Activated T-cell treated with anti-CD3 and anti-CD28 coated beads, Interleukin-2, amount 50 U/mL, for 72 hours (primary cell): ENCODE data around the gene NMRAL1. TPM values are rescaled to one million over a fixed set of nuclear protein-coding genes. Genes with fewer than 3 reads are reported as not detected.

Experiments used
- ATAC-seq, 2 donors: fragments of 150-1000 bp; cut with Tn5 transposase; replicated peaks in 1 of 2; 2 replicates each; pipeline ENCODE4 v1.10.0; 2021; ENCODE audit warnings: moderate library complexity in 2 of 2, mild to moderate bottlenecking in 1 of 2
- DNase-seq, 2 donors: peaks; one replicate each; pipeline ENCODE4 v3.0.0; 2021 to 2022; ENCODE audit warnings: mixed read lengths in 1 of 2
- H3K27ac Mint-ChIP-seq: one replicate; pipeline ENCODE4 v1.8.0; 2022; ENCODE audit warnings: mild to moderate bottlenecking, moderate library complexity, mixed read lengths
- H3K27me3 Mint-ChIP-seq: one replicate; pipeline ENCODE4 v1.8.0; 2022; ENCODE audit warnings: low read depth, mixed read lengths
- H3K36me3 Mint-ChIP-seq, 2 donors: one replicate each; pipeline ENCODE4 v1.8.0; 2022; ENCODE audit warnings: mixed read lengths in 2 of 2, mild to moderate bottlenecking in 1 of 2; ENCODE audit not compliant: insufficient read depth in 2 of 2
- H3K4me1 Mint-ChIP-seq: one replicate; pipeline ENCODE4 v1.8.0; 2022; ENCODE audit warnings: low read depth, mixed read lengths
- H3K4me3 Mint-ChIP-seq, 2 donors: one replicate each; pipeline ENCODE4 v1.8.0; 2022; ENCODE audit warnings: mild to moderate bottlenecking in 2 of 2, mixed read lengths in 2 of 2, moderate library complexity in 2 of 2
- H3K9me3 Mint-ChIP-seq, 2 donors: one replicate each; pipeline ENCODE4 v1.8.0; 2022; ENCODE audit warnings: mixed read lengths in 2 of 2
- total RNA-seq, 2 donors: library from RNA; stranded (reverse); gene quantifications; one replicate each; pipeline ENCODE4 v1.2.3, GENCODE V29; 2022

Gene NMRAL1
- total RNA-seq, 2 donors from 2014 or later = 32.5 to 33.0 TPM

- Mint-ChIP-seq H3K27me3 (no peaks in the 10 kb centered on the region), H3K36me3 (peaks cover 11 to 20% of the 10 kb centered on the region in 2 donors), H3K4me3 (peak within 1 kb of the TSS; percentile 93 to 98), H3K9me3 (no peaks in the 10 kb centered on the region), H3K27ac (peak within 1 kb of the TSS; percentile 100), H3K4me1 (peaks cover 38% of the 10 kb centered on the region)
- ATAC-seq (peak; percentile 94 to 95), DNase-seq (peak; percentile 94 to 96)
These were observed 48.9 kb downstream of the NMRAL1 start, which contains the start of gene DNAJA3 for GRCh38 chr16:4425378-4426020. Gene DNAJA3 (plus strand): TSS chr16:4425868. CDS start chr16:4425882, 14 bp downstream.

DNA sequence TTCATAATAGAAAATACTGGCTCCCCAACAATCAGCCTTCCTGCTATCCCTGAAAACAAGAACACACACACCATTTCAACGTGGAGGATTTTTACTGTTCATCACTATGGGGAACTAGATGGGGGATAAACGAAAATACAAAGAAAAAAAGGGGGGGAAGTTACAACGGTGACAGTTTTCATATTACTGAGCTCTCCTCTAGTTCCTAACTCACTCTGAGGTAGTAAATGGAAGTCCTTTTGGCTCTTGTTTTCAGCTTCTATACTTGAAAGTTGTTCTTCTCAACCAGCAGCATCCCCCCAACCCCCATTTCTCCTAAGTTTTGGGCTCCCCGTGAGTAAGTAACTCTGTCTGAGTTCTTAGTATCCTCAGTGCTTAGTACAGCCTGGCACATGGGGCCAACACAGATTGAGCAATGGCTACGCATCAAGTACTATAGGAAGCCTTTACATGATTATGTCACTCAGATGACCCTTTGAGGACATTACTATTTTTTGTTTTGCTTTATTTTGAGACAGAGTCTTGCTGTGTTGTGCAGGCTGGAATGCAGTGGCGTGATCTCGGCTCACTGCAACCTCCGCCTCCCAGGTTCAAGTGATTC is 53.8 kb downstream of the NMRAL1 start:
- ATAC-seq = no peak
- DNase-seq = no peak
- Mint-ChIP-seq H3K27me3 (no peaks in the 10 kb centered on the region), H3K4me3 (no peak overlapping the region), H3K9me3 (no peaks in the 10 kb centered on the region), H3K36me3 (peaks cover 1 to 3% of the 10 kb centered on the region in 2 donors), H3K4me1 (peaks cover 18% of the 10 kb centered on the region), H3K27ac (no peak overlapping the region)

- H3K36me3 Mint-ChIP-seq = peaks cover 3 to 6% of the 10 kb centered on the region in 2 donors
- ATAC-seq = no peak
- H3K27ac Mint-ChIP-seq = no peak overlapping the region
- no peaks in the 10 kb centered on the region for H3K9me3 Mint-ChIP-seq
- peaks cover 23% of the 10 kb centered on the region for H3K4me1 Mint-ChIP-seq
- H3K27me3 Mint-ChIP-seq = no peaks in the 10 kb centered on the region
- no peak overlapping the region for H3K4me3 Mint-ChIP-seq
- DNase-seq = no peak
These were observed 54.9 kb downstream of the NMRAL1 start for GRCh38 chr16:4419402-4419959.

DNA sequence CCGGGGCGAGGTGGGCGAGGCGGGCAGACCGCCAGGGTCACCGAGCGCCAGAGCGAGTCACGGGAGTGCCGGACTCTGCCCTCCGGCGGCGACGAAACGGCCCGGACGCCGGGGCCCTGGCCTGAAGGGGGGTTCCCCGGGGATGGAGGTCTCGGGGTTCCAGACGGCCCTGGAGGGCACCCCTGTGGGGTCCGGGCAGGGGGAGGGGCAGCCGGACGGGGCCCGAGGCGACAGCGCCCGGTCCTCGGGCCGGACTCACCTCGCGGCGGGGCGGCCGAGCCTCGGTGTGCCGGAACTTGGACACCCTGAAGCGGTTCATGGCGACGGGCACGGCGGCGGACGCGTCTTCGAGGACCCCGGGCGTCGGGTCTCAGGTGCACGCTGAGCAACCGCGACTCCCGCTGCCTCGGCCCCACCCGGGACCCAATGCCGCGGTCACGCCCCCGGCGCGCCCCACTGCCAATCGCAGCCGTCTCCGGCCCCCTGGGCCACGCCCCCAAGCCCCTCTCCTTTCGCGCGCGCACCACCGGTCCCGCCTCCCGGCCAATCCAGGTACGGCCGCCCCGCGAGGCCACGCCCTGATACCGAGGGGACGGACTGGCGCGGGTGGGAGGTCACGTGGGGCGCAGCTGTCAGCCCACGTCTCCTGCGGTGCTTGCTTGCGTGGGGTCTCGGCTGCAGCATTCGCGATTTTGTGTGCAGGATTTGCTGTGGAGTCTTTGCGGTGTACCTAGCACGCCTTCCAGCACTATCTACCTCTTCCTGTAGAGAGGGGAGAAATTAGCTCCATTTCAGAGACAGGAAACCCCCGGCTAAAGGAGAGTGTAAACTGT is 58.0 kb downstream of the NMRAL1 start, which contains the start of gene CORO7:
TSS of gene CORO7 (minus strand) at position 397 of the 833 bp plus-strand sequence. CDS start at position 319, 78 bp downstream.
- Mint-ChIP-seq H3K27ac (peak within 1 kb of the TSS; percentile 91), H3K27me3 (no peaks in the 10 kb centered on the region), H3K4me1 (peaks cover 36% of the 10 kb centered on the region), H3K36me3 (peaks cover 3 to 16% of the 10 kb centered on the region in 2 donors), H3K4me3 (peak within 1 kb of the TSS; percentile 88 to 96), H3K9me3 (no peaks in the 10 kb centered on the region)
- ATAC-seq (peak; percentile 81), DNase-seq (peak; percentile 99 to 100)

- Mint-ChIP-seq H3K9me3 (no peaks in the 10 kb centered on the region), H3K4me3 (peak overlapping the region; percentile 81 to 96), H3K27me3 (no peaks in the 10 kb centered on the region), H3K4me1 (peaks cover 42% of the 10 kb centered on the region), H3K36me3 (peaks cover 5 to 20% of the 10 kb centered on the region in 2 donors), H3K27ac (peak overlapping the region; percentile 91)
- DNase-seq = peak; percentile 67 to 73
- ATAC-seq = peak; percentile 5 to 12
These were observed 58.8 kb downstream of the NMRAL1 start for GRCh38 chr16:4415538-4416199.

DNA sequence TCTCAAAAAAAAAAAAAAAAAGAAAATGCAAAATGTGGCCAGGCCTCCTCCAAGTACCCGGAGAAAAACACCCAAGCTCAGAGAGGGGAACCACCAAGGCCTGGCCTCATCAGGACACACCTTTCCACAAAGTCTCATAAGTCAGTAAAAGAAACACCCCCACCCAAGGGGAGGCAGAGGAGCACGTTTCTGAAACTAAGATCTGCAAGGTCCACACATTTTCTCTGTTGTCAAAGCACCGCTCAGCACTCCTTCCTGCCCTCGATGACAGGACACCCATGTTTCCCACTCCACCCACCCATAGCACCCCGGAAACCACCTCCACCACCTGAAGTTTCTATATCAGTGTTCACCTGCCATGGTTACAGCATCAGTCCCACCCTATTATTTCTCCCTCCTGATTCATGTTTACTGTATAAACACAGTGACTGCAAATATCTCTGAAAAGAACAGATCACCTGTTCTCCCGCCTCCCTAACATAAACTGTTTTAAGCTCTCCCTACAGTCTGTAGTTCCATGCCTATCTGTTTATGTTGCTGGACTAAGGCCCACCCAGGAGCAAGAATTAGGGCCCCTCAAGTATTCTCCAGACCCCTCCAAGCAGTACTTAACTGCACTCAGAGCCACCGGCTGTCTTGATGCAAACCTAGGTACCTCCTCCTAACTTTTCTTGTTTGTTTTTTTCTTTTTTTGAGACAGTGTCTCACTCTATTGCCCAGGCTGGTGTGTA is 60.1 kb downstream of the NMRAL1 start:
- Mint-ChIP-seq H3K9me3 (no peaks in the 10 kb centered on the region), H3K4me1 (peaks cover 43% of the 10 kb centered on the region), H3K4me3 (peak overlapping the region; percentile 81 to 96)

DNA sequence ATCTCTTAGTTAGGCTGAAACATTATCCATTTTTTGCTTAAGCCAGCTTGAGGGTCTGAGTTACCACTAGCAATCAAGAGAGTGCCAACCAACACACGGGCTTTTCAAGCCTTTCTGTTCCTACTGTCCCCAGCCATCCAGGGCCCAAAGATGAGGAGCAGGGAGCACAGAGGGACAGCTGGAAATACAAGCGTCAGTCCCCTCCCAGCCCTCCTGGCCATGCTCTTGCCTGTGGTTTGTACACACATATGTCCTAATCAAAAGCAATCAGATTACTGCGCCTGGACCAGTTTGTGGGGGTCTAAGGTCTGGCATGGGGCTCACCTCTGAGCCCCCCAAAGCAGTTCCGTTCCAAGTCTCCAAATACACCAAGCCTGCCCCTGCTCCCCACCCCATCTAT is 61.6 kb downstream of the NMRAL1 start:
- H3K4me1 Mint-ChIP-seq = peaks cover 43% of the 10 kb centered on the region
- no peak overlapping the region for H3K4me3 Mint-ChIP-seq
- peaks cover 5 to 22% of the 10 kb centered on the region in 2 donors for H3K36me3 Mint-ChIP-seq
- ATAC-seq (no peak), DNase-seq (no peak)
- no peaks in the 10 kb centered on the region for H3K9me3 Mint-ChIP-seq
- no peak overlapping the region for H3K27ac Mint-ChIP-seq
- H3K27me3 Mint-ChIP-seq = no peaks in the 10 kb centered on the region

More for the DNA sequence above, 60.1 kb downstream of the NMRAL1 start:
- ATAC-seq (peak; percentile 73 to 78), DNase-seq (peak; percentile 85 to 88)
- H3K27me3 Mint-ChIP-seq = no peaks in the 10 kb centered on the region
- peak overlapping the region; percentile 91 for H3K27ac Mint-ChIP-seq
- H3K36me3 Mint-ChIP-seq = peaks cover 5 to 22% of the 10 kb centered on the region in 2 donors

- no peak for DNase-seq
- no peak overlapping the region for H3K27ac Mint-ChIP-seq
- H3K9me3 Mint-ChIP-seq = no peaks in the 10 kb centered on the region
- H3K36me3 Mint-ChIP-seq = peaks cover 5 to 22% of the 10 kb centered on the region in 2 donors
- no peak for ATAC-seq
- no peak overlapping the region for H3K4me3 Mint-ChIP-seq
- H3K27me3 Mint-ChIP-seq = no peaks in the 10 kb centered on the region
- peaks cover 43% of the 10 kb centered on the region for H3K4me1 Mint-ChIP-seq
These were observed 62.3 kb downstream of the NMRAL1 start for GRCh38 chr16:4412159-4412558.

Other genes with a start within 250 kb of the NMRAL1 start
- gene SRL, start 232.5 kb downstream of the NMRAL1 start, total RNA-seq = not detected
- 10 to 100 TPM; 17.8 to 27.2 TPM for gene TFAP4, start 201.6 kb downstream of the NMRAL1 start, total RNA-seq
- 1 to 10 TPM; 1.3 to 1.7 TPM for gene GLIS2, start 158.6 kb downstream of the NMRAL1 start, total RNA-seq
- gene PAM16, start 123.3 kb downstream of the NMRAL1 start, total RNA-seq = 10 to 100 TPM; 46.6 to 48.2 TPM
- gene VASN, start 102.8 kb downstream of the NMRAL1 start, total RNA-seq = not detected
- 100 to 1,000 TPM in 1 of 2 donors, 10 to 100 TPM in 1; 88.6 to 105 TPM for gene CORO7, start 58.0 kb downstream of the NMRAL1 start, total RNA-seq
- gene DNAJA3, start 48.8 kb downstream of the NMRAL1 start, total RNA-seq = 10 to 100 TPM; 83.6 to 98.7 TPM
- 10 to 100 TPM; 50.3 to 50.9 TPM for gene HMOX2, start 1.8 kb upstream of the NMRAL1 start, total RNA-seq
- gene CDIP1, start 64.1 kb upstream of the NMRAL1 start, total RNA-seq = 10 to 100 TPM; 45.4 to 53.1 TPM
- under 1 TPM; 0.51 to 0.55 TPM for gene C16orf96, start 81.7 kb upstream of the NMRAL1 start, total RNA-seq
- gene UBALD1, start 140.3 kb upstream of the NMRAL1 start, total RNA-seq = 10 to 100 TPM; 17.2 to 18.4 TPM
- gene MGRN1, start 150.2 kb upstream of the NMRAL1 start, total RNA-seq = 100 to 1,000 TPM; 107 to 116 TPM
- 10 to 100 TPM; 22.8 to 28.0 TPM for gene NUDT16L1, start 218.9 kb upstream of the NMRAL1 start, total RNA-seq